ENCODE results near the gene ZG16.
A peak's percentile ranks its signal among the peaks of the same experiment; 100 is the strongest.

ZG16 gene

GRCh38 chr16:29811170-29811895 lies 33.3 kb downstream of the ZG16 start:
- peak; percentile 94 for DNase-seq

- peak; percentile 71 for DNase-seq
Observed at GRCh38 chr16:29811896-29812665, 34.0 kb downstream of the ZG16 start, which contains the start of gene PRRT2. PRRT2 (plus strand) TSS chr16:29812193; CDS start chr16:29813055, 862 bp downstream.

- DNase-seq, result no peak
Observed at GRCh38 chr16:29812754-29813643, 34.9 kb downstream of the ZG16 start.

- DNase-seq, result no peak
Observed at GRCh38 chr16:29813644-29814562, 35.8 kb downstream of the ZG16 start.

GRCh38 chr16:29814592-29814991 lies 36.5 kb downstream of the ZG16 start:
- DNase-seq, result no peak

- DNase-seq, result peak; percentile 46
Observed at GRCh38 chr16:29815032-29815721, 37.1 kb downstream of the ZG16 start.

GRCh38 chr16:29815793-29816693 lies 38.0 kb downstream of the ZG16 start, which contains the start of gene PAGR1:
PAGR1 (plus strand) TSS chr16:29816152; CDS start chr16:29816526, 374 bp downstream.
- peak; percentile 99 for DNase-seq

GRCh38 chr16:29816694-29817441 lies 38.8 kb downstream of the ZG16 start:
- DNase-seq, result peak; percentile 84

GRCh38 chr16:29818082-29818481 lies 40.0 kb downstream of the ZG16 start:
- DNase-seq, result no peak

- DNase-seq, result no peak
Observed at GRCh38 chr16:29819506-29819905, 41.5 kb downstream of the ZG16 start.

- DNase-seq, result peak; percentile 87
Observed at GRCh38 chr16:29820271-29820701, 42.2 kb downstream of the ZG16 start, which contains the start of gene MVP. MVP (plus strand) TSS chr16:29820462; CDS start chr16:29830550, 10,088 bp downstream.

GRCh38 chr16:29820730-29821642 lies 42.9 kb downstream of the ZG16 start:
- no peak for DNase-seq

GRCh38 chr16:29821643-29822115 lies 43.6 kb downstream of the ZG16 start:
- no peak for DNase-seq

- no peak for DNase-seq
Observed at GRCh38 chr16:29824589-29825144, 46.6 kb downstream of the ZG16 start.

- no peak for DNase-seq
Observed at GRCh38 chr16:29825145-29826044, 47.3 kb downstream of the ZG16 start.

- no peak for DNase-seq
Observed at GRCh38 chr16:29826342-29826695, 48.3 kb downstream of the ZG16 start.

- no peak for DNase-seq
Observed at GRCh38 chr16:29830774-29831173, 52.7 kb downstream of the ZG16 start.
